HG03196 (cell line): ENCODE data around the gene ZNF717.
"Not testable (repeated sequence)": the region's sequence is repeated elsewhere in the genome, so short reads cannot be mapped to it uniquely, and the experiment has no call there.

Experiments used
- ATAC-seq: cut with Tn5 transposase; IDR thresholded peaks from one replicate; pipeline ENCODE4 v1.9.1; 2021; ENCODE audit not compliant: unreplicated experiment

Gene ZNF717

DNA sequence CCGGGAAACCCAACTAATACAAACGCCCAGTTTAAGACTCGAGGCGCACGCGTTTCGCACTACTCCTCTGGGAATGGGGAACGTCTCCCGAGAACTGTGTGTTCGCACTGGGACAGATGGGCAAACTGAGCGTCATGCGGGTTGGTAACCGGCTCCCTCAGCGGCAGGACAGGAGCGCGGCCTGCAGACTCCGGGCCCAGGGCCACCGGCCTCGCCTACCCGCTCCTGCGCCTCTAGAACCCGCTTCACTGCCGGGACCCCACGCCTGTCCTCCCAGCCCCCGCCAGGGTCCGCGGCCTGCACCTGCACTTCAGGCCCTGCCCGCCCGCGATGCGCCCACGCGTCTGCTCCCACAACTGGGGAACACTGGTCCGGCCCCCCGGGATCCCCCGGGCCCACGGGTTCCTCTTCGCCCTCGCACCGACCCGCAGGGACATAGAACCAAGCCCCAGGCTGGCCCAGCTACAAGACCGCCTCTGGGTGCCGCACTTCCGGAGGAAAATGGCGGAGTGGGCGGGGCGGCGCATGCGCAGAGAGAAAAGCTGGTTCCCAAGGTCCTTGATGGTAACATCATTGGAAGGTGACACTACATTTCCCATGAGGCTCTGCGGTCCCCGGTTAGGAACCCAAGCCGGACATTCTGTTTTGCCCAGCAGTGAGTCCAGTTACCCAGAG lies at the start of gene ZNF717:
Gene ZNF717, minus strand, starts transcription at position 469 of the 675 bp plus-strand sequence. CDS start 2,187 bp downstream, outside the sequence.
- not testable (repeated sequence) for ATAC-seq

DNA sequence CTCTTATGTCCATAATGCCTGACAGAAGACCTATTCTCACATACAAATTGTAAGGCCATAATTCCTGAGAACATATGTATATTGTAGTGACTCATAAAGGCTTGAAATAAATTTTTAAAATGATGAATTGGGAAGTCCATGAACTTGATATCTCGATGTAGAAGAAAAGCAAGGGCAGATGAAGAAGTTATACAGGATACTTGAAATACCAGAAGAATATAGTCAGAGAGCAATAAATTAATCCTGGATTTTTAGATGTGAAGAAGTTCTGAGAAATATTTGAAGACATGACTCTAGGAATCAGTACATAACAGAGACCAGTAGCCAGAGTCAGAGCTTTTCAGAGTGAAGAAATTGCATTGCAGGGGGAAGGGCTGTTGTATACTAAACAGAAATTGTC lies 45.7 kb upstream of the ZNF717 start:
- not testable (repeated sequence) for ATAC-seq

- ATAC-seq, result not testable (repeated sequence)
Measured at GRCh38 chr3:75818019-75818418, 32.7 kb upstream of the ZNF717 start.

- ATAC-seq, result not testable (repeated sequence)
Measured at GRCh38 chr3:75816287-75817180, 31.2 kb upstream of the ZNF717 start.

GRCh38 chr3:75814797-75815196 lies 29.4 kb upstream of the ZNF717 start:
- ATAC-seq, result no peak

DNA sequence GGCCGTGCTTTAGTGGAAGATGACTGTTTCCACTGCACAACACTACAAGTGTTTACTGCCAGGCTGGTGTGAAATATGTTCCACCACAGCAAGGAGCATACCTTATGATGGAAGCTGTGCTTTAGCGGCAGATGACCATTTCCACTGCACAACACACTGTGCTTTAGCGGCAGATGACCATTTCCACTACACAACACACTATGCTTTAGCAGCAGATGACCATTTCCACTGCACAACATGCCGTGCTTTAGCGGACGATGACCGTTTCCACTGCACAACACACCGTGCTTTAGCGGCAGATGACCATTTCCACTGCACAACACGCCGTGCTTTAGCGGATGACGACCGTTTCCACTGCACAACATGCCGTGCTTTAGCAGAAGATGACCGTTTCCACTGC lies 2.8 kb downstream of the ZNF717 start:
- no peak for ATAC-seq

- ATAC-seq, result no peak
Measured at GRCh38 chr3:75781079-75781745, 4.1 kb downstream of the ZNF717 start.

GRCh38 chr3:75777742-75778141 lies 7.6 kb downstream of the ZNF717 start:
- not testable (repeated sequence) for ATAC-seq

DNA sequence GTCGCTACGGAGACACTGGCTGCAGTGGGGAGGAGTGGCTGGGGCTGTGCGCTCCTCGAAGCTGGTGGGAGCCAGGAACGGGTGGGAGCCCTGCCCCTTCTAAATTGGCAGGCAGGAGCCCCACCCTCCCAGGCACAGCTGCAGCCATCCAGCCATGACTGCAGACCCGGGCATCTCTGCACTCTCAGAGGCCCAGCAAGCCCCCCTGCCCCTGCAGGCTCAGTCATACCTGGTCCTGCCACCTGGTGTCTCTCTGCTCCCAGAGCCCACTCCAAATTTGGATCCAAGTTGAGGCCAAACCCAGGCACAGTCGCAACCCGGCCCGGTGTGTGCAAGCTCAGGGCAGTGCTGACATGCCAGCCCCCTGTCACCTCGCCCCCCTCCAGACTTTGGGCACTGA lies 13.7 kb downstream of the ZNF717 start:
- not testable (repeated sequence) for ATAC-seq

GRCh38 chr3:75768303-75769017 lies 16.9 kb downstream of the ZNF717 start:
- no peak for ATAC-seq

GRCh38 chr3:75737831-75738493 lies 47.4 kb downstream of the ZNF717 start:
- no peak for ATAC-seq

GRCh38 chr3:75727985-75728384 lies 57.4 kb downstream of the ZNF717 start:
- ATAC-seq, result no peak

DNA sequence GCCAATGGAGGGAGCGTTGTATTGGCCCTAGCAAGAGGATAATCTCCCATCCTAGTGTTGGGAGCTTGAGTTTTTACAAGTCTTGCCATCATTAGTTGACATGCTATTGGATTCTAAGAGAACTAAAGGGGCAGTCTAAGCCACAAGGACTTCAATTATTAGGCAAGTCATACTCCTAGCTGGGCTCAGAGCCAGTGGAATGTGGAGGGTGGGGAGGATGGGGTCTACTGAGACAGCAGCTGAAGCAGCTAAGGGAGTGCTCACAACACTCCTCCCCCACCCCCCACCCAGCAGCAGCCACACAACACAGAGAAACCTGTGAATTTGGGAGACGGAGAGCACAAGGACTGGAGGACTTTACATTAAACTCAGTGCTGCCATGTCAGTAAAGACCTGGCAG lies 93.3 kb downstream of the ZNF717 start:
- no peak for ATAC-seq

DNA sequence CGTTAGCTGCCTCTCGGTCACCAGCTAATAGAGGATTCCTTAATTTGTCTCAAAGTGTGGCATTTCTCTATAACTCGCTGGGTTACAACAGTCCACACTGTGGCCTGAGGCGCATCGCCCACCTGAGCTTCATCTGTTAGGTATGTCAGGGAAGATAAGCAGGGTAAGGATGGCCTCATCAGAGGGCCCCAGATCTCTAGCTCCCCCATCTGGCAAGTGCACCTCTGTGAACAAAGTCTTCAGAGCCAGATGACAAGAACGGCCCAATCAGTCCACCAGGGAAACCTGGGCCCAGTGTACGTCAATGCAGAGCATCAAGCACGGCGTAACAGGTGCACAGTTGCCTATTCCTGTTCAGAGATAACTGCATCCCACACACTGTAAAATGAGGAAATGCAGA lies 98.0 kb downstream of the ZNF717 start:
- no peak for ATAC-seq
